Brain microvascular endothelial cell (primary cell): Measurements from ENCODE around the gene BUB1.

Experiments
- DNase-seq: peaks from one replicate; pipeline ENCODE4 v3.0.0-alpha.2; 2020
- H3K27ac ChIP-seq: fragments of 250-450 bp; sonication (Bioruptor Pico); 2 replicates; pipeline ENCODE4 v1.5.1; 2020; ENCODE audit warnings: mild to moderate bottlenecking, moderate library complexity
- H3K27me3 ChIP-seq: fragments of 250-450 bp; sonication (Bioruptor Pico); replicated peaks from 2 replicates; pipeline ENCODE4 v1.5.1; 2020; ENCODE audit warnings: mild to moderate bottlenecking
- H3K36me3 ChIP-seq: fragments of 250-450 bp; sonication (Bioruptor Pico); replicated peaks from 2 replicates; pipeline ENCODE4 v1.5.1; 2020; ENCODE audit warnings: mild to moderate bottlenecking
- H3K4me3 ChIP-seq: 2 replicates; pipeline ENCODE4 v1.5.1; 2011; ENCODE audit warnings: low read depth, mild to moderate bottlenecking, control low read depth, low read length, moderate library complexity
- in situ Hi-C: cut with HindIII; loops from 2 replicates; pipeline ENCODE4 v1.10.0; 2017; ENCODE audit warnings: low sequenced_read_pairs, low pct_ligation_motif_present
- TF ChIP-seq, protein P1 (sequence below): IDR thresholded peaks from 2 replicates; pipeline ENCODE4 v1.5.1; 2011; ENCODE audit warnings: low read depth, mild to moderate bottlenecking, moderate library complexity, low read length, control low read depth, inconsistent platforms; ENCODE audit errors: missing control alignments

Gene BUB1

DNA sequence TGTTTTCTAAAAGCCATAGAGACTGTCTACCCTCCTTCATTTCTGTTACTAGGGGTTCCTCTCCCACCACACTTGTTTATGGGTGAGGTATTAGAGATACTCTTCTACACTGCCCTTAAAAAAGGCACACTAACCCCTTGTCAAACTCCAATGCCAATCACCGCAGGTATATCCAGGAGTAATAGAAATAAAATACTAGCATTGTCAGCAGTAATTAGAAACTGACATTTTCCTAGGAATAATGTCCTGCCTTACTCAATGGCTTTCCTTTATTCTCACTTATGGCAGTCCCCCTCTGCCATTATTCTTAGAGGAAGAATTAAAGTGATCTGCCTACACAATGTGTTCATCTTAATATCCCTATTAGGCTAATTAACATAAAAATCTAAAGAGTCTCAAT lies 5.0 kb upstream of the BUB1 start:
- H3K4me3 ChIP-seq: no peak overlapping the region
- DNase-seq: no peak
- TF ChIP-seq, protein P1, sequence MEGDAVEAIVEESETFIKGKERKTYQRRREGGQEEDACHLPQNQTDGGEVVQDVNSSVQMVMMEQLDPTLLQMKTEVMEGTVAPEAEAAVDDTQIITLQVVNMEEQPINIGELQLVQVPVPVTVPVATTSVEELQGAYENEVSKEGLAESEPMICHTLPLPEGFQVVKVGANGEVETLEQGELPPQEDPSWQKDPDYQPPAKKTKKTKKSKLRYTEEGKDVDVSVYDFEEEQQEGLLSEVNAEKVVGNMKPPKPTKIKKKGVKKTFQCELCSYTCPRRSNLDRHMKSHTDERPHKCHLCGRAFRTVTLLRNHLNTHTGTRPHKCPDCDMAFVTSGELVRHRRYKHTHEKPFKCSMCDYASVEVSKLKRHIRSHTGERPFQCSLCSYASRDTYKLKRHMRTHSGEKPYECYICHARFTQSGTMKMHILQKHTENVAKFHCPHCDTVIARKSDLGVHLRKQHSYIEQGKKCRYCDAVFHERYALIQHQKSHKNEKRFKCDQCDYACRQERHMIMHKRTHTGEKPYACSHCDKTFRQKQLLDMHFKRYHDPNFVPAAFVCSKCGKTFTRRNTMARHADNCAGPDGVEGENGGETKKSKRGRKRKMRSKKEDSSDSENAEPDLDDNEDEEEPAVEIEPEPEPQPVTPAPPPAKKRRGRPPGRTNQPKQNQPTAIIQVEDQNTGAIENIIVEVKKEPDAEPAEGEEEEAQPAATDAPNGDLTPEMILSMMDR: no peak
- peaks cover 9% of the 10 kb centered on the region for H3K27me3 ChIP-seq
- in situ Hi-C loops: no loop called here
- no peak overlapping the region for H3K27ac ChIP-seq
- H3K36me3 ChIP-seq: no peaks in the 10 kb centered on the region

DNA sequence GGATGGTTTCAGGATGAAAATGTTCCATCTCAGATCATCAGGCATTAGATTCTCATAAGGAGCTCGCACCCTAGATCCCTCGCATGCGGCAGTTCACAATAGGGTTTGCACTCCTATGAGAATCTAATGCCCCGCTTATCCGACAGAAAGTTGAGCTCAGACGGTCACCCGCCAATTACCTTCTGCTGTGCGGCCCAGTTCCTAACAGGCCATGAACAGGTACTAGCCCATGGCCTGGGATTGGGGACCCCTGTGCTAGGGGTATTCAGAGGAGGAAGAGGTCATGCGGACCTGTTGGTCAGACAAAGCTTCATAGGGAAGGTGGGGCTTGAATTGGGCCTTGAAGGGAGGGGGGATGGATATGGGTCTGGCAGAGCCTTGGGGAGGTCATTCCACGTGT lies 4.4 kb upstream of the BUB1 start:
- Histone ChIP-seq H3K27ac (no peak overlapping the region), H3K36me3 (no peaks in the 10 kb centered on the region), H3K27me3 (peaks cover 9% of the 10 kb centered on the region), H3K4me3 (no peak overlapping the region)
- TF ChIP-seq, protein P1: no peak
- in situ Hi-C loops: no loop called here
- no peak for DNase-seq

DNA sequence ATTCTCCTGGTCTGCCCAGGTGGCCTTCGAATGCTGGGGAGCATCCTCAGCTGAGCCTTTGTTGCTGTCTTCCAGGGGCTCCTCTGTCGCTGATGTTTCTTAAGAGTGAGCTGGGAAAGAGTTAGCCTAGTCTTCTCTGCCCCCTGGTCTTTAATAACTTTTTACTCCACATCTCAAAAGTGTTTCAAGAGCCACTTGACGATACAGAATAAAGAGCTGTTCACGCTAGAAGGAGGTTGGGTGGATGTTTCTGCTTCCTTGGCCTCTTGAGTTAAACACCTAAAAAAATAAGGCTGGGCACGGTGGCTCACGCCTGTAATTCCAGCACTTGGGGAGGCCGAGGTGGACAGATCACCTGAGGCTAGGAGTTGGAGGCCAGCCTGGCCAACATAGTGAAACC lies 2.8 kb upstream of the BUB1 start:
- no peak for DNase-seq
- Histone ChIP-seq H3K36me3 (no peaks in the 10 kb centered on the region), H3K27me3 (peaks cover 9% of the 10 kb centered on the region), H3K4me3 (no peak overlapping the region), H3K27ac (no peak overlapping the region)
- in situ Hi-C loops: no loop called here
- TF ChIP-seq, protein P1: no peak

DNA sequence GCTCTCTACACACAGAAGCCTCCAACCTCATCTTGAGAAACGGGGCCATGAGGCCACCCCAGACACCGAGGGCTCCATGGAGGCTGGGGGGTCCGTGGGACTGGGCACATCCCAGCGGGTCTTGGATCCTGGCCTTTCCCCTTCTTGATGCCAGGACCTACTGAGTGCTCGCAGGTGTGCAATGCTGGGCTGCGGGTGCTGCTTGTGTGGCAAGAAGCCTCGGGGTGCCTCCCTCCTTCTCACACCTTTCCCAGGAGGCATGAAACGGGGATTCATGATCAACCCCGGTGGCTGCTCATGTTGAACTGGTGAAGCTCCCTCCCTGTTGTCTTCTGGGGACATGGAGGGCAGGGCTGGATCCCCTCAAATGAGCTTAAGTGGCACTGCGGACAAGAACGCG lies 2.0 kb upstream of the BUB1 start:
- Histone ChIP-seq H3K27ac (no peak overlapping the region), H3K4me3 (no peak overlapping the region), H3K27me3 (peaks cover 5% of the 10 kb centered on the region), H3K36me3 (no peaks in the 10 kb centered on the region)
- no peak for DNase-seq
- in situ Hi-C loops: no loop called here
- TF ChIP-seq, protein P1: no peak

DNA sequence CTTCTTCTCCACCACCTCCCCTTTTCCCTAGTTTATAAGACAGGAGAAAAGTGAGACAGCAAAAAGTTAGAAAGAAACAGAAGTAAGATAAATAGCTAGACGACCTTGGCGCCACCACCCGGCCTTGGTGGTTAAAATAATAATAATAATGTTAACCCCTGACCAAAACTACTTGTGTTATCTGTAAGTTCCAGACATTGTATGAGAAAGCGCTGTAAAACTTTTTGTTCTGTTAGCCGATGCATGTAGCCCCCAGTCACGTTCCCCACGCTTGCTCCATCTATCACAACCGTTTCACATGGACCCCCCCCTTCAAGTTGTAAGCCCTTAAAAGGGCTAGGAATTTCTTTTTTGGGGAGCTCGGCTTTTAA lies 1.5 kb upstream of the BUB1 start:
- TF ChIP-seq, protein P1: no peak
- in situ Hi-C loops: no loop called here
- no peak overlapping the region for H3K4me3 ChIP-seq

More for the DNA sequence above, 1.5 kb upstream of the BUB1 start:
- Histone ChIP-seq H3K36me3 (no peaks in the 10 kb centered on the region), H3K27me3 (peaks cover 5% of the 10 kb centered on the region), H3K27ac (no peak overlapping the region)
- peak; percentile 27 for DNase-seq
